Adrenal gland (tissue), 5 donors: ENCODE data around the gene UNC79.

Source experiments
- CTCF ChIP-seq, 6 experiments: fragments of 450-650 bp in 4 of 6; fragments of 200-600 bp in 2 of 6; sonication (generic) in 1 of 6; IDR thresholded peaks; 1 replicate in 5 of 6; 2 replicates in 1 of 6; pipeline versions ENCODE4 v1.5.1 to v1.8.0; 2016 to 2021; ENCODE audit warnings: antibody characterized with exemption in 6 of 6, mild to moderate bottlenecking in 2 of 6, moderate library complexity in 1 of 6
- POLR2A ChIP-seq, 2 donors: fragments of 450-650 bp; IDR thresholded peaks; one replicate each; pipeline ENCODE4 v1.6.1; 2017; ENCODE audit warnings: antibody characterized with exemption in 2 of 2, mild to moderate bottlenecking in 2 of 2, moderate library complexity in 1 of 2
- donor health status: DM: no; HTN: no; CAD: no.

GRCh38 chr14:93533842-93534241, 103.1 kb downstream of the UNC79 start:
- TF ChIP-seq CTCF (IDR thresholded peaks at IDR 0.05) = no peak
- TF ChIP-seq POLR2A (IDR thresholded peaks at IDR 0.05) = no peak
